ENCODE measurements around the gene GASK1A.
"Not testable (repeated sequence)": the region's sequence is repeated elsewhere in the genome, so short reads cannot be mapped to it uniquely, and the experiment has no call there.

GASK1A gene

GRCh38 chr3:43062564-43063040, 83.5 kb downstream of the GASK1A start:
- DNase-seq (ENCODE audit: low read depth, low spot score): no peak
- ChIA-PET POLR2A (no interaction called here), CTCF (no interaction called here)

DNA sequence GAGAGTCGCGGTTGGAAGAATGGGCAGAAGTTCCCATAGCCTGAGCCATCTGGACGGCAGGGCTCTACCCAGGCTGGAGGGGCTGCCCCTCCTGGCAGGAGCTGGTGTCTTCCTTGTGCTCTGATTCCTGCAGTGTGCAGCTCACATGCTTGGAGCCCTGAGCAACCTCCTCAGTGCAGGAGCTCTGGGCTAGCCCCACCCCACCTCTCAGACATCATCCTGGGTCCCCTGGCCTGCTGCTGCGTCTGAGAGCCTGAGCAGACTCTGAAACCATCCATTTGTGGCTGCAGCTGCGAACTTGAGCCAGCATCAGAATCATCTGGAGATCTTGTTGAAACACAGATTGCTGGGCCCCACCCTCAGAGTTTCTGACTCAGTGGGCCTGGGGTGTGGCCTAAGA, 84.0 kb downstream of the GASK1A start:
- TF ChIP-seq CTCF (IDR thresholded peaks at IDR 0.05; ENCODE audit: insufficient read depth, low read length, missing control alignments): no peak
- ChIA-PET POLR2A (no interaction called here), CTCF (no interaction called here)
- H3K4me3 ChIP-seq (ENCODE audit: low read depth, low read length): no peak overlapping the region
- DNase-seq (ENCODE audit: low read depth, low spot score): no peak

More at GRCh38 chr3:43062564-43063040, 83.5 kb downstream of the GASK1A start:
- H3K4me3 ChIP-seq (ENCODE audit: low read depth, low read length): no peak overlapping the region
- no peak for TF ChIP-seq CTCF (IDR thresholded peaks at IDR 0.05; ENCODE audit: insufficient read depth, low read length, missing control alignments)

DNA sequence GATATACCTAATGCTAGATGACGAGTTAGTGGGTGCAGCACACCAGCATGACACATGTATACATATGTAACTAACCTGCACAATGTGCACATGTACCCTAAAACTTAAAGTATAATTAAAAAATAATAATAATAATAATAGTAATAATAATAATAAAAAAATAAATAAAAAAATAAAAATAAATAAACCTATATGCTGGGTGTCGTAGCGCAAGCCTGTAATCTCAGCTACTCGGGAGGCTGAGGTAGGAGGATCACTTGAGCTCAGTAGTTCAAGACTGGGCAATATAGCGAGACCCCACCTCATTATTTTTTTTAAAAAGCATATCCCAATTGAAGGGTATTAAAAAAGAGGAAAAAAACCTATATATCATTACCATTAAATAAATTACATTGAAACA, 91.6 kb downstream of the GASK1A start:
- DNase-seq (ENCODE audit: low read depth, low spot score); POLR2A ChIA-PET; H3K4me3 ChIP-seq (ENCODE audit: low read depth, low read length): not testable (repeated sequence)
- CTCF ChIA-PET: interaction anchor here (0.6 to 1.5 kb wide), 2 partner anchors 14 to 1340 kb away, joined by 3 read pairs; no protein-coding TSS in a partner anchor

DNA sequence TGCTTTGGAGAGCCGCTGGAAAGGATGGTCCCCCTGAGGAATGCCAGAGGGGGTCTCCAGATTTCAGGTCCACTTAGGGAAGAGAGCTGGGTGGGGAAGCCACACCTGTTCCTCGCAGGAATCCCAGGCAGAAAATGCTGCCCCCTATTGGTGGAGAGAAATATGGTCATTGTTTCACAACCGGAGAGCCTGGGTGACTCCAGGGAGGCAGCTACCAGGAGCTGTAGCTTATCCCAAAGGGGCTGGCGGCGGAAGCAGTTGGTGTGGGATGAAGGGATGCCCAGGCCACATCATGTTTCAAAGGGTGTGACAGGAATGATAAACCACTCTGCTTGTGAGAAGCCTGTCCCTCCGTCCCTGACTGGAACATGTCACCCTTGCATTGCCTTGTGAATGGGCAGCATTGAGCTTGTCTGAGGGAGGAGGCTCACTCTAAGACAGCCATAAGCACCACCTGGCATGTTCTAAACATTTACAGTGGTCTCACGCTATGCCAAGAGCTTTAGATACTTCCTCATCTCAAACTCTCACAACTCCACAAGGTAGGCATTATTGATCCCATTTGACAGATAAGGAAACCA, 92.3 kb downstream of the GASK1A start:
- TF ChIP-seq CTCF (IDR thresholded peaks at IDR 0.05; ENCODE audit: insufficient read depth, low read length, missing control alignments): no peak
- no peak overlapping the region for H3K4me3 ChIP-seq (ENCODE audit: low read depth, low read length)
- no peak for DNase-seq (ENCODE audit: low read depth, low spot score)
- POLR2A ChIA-PET: no interaction called here
- CTCF ChIA-PET: interaction anchor here (0.8 to 1.5 kb wide), 2 partner anchors 12 to 13 kb away, joined by 3 read pairs; no protein-coding TSS in a partner anchor

DNA sequence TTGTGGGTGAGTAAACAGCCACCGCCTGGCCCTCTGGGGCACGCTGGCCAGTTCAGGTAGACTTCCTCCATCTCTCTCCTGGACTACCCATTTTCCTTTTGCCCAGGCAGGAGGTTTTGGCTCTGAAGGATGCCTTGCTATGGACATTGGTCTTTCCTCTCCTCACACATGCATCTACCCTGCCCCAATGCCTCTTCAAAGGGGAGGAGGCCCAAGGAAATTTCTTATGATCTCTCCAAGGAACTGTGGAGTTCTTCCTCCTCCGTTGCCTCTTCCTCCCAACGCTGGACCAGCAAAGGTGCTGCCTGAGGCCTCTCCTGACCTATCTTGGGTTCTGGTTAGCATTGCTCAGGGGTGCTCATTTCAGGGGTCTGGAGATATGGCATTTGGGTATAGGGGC, 93.2 kb downstream of the GASK1A start:
- H3K4me3 ChIP-seq (ENCODE audit: low read depth, low read length): no peak overlapping the region
- CTCF ChIA-PET: no interaction called here
- no peak for DNase-seq (ENCODE audit: low read depth, low spot score)
- no peak for TF ChIP-seq CTCF (IDR thresholded peaks at IDR 0.05; ENCODE audit: insufficient read depth, low read length, missing control alignments)
- POLR2A ChIA-PET: no interaction called here

DNA sequence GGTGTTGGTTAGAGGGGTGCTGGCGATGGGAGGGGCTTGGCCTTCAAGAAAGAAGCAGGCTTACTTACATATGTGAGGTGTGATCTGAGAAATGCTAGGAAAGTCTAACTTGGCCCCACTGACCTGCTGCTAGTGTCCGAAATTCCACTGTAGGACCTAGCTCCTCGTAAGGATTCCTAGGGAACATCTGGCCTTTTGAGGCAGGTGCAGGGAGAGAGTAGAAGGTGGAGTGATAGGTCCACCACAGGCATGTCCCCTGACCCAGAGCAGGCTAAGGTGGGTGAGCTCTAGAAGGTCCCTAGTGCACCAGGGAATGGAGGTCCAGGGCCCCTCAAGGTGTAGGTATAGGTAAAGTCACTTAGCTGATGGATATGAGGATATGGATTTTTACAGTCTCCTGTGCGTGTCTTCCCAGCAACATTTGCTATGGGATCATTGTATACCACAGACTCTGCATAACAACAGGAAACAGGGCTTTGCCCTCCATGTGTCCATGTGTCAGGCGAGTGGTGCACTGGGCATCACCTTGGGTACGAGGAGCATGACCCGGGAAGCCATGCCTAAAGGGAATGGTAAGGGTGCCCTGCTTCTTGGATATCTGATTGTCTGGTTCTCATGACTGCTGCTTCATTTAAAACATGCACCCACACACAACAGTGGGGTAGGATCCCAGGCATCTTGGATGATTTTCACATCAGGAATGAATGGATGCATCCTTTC, 94.2 kb downstream of the GASK1A start:
- ChIA-PET POLR2A (no interaction called here), CTCF (no interaction called here)

More for the DNA sequence above, 94.2 kb downstream of the GASK1A start:
- no peak for DNase-seq (ENCODE audit: low read depth, low spot score)
- no peak for TF ChIP-seq CTCF (IDR thresholded peaks at IDR 0.05; ENCODE audit: insufficient read depth, low read length, missing control alignments)
- no peak overlapping the region for H3K4me3 ChIP-seq (ENCODE audit: low read depth, low read length)
